CD4-positive, alpha-beta T cell treated with Interleukin-15 for 1 hour (primary cell): Measurements from ENCODE around the gene CCSER1.
"Not testable (repeated sequence)": the region's sequence is repeated elsewhere in the genome, so short reads cannot be mapped to it uniquely, and the experiment has no call there.

ENCODE experiments used
- DNase-seq: peaks from one replicate; pipeline ENCODE4 v3.0.0-alpha.2; 2020

The CCSER1 gene

DNA sequence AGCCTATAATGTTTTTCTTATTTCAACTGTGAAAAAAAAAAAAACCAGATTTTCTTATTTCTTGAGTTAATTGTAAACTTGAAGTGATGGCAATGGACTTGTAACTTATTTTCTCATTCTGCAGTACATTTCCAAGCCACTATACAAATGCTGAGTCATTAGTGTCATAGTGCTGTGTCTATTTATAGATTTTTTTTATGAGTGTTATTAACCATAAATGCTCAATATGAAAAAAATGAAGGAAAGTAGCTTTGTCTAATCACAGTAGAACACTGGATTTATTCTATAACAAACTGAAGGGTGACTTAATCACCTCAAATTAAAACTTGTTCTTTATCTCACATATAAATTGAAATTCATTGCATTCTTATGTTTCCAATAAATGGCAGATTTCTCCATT is 718.6 kb downstream of the CCSER1 start:
- DNase-seq = no peak

GRCh38 chr4:90852237-90852636 is 725.0 kb downstream of the CCSER1 start:
- DNase-seq = no peak

DNA sequence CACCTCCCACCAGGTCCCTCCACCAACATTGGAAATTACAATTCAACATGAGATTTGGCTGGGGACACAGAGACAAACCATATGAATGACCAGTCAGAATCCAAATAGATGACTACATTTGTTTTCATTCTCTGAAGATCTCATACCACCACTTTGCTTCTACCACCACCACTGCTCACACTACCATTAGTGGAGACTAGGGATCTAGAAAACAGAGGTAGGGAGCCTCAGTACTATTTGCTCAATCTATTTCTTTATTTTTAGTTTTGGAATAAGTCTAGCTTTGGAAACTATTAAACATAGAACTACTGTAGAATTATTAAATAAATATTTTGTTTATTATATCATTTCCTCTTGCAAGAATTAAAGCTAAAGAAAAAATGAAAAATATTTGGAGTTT is 727.9 kb downstream of the CCSER1 start:
- no peak for DNase-seq

- no peak for DNase-seq
These were observed 730.1 kb downstream of the CCSER1 start for GRCh38 chr4:90857081-90857820.

DNA sequence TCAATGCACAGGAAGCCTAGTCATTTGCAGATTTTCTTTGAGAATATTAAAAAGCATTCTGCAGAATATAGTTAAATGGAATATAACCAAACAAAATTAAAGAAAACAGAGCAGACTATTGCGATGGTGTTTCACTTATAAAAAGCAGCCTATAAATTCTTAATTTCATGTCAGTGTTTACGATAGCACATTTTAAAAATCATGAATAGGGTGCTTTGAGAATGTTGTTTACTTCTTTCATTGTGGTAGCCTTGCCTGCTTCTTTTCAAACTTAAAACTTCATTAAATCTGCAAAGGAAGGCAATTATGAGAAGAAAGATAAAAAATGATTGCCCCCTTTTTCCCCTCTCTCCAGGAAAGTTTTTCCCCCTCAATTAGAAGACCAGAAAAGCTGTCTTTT is 748.6 kb downstream of the CCSER1 start:
- no peak for DNase-seq

GRCh38 chr4:90876296-90876695 is 749.1 kb downstream of the CCSER1 start:
- no peak for DNase-seq

- DNase-seq = no peak
These were observed 756.3 kb downstream of the CCSER1 start for GRCh38 chr4:90883519-90883918.

DNA sequence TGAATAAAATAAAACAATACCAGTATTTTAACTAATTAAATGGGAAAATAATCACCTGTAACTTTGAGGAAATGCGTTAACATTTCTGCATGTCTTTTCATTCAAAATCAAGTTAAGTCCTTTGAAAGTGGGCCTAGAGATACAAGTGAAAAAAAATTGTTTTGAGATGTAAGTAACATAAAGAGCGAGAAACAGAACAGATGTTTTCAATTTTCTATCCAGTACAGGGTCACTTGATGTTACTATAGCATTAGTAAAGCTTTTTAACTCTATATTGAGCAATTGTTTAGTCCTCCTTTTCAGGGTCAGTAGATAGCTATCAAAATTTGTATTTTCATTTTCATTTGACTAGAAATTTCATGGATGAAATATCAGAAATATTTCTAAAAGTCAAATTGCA is 761.4 kb downstream of the CCSER1 start:
- no peak for DNase-seq

DNA sequence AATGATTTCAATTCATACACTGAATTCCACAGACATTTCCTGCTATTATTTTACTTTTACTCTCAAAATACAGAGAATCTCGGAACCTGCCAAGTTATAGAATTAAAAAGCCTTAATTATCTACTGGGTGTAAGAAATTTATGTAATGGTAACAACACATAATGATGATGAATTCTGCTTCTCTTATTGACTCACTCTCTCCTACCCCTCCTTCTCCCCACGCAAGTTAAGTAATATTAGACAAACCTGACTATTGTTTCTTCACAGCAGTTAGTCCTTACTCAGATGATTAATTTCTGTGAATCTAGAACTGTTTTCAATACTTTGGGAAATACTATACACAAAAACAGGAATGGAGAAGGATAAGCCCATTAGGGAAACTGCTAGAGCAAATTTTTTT is 762.0 kb downstream of the CCSER1 start:
- DNase-seq = no peak

- DNase-seq = not testable (repeated sequence)
These were observed 776.2 kb downstream of the CCSER1 start for GRCh38 chr4:90903413-90903812.

- no peak for DNase-seq
These were observed 776.8 kb downstream of the CCSER1 start for GRCh38 chr4:90904021-90904420.

GRCh38 chr4:90906239-90906638 is 779.0 kb downstream of the CCSER1 start:
- DNase-seq = no peak

DNA sequence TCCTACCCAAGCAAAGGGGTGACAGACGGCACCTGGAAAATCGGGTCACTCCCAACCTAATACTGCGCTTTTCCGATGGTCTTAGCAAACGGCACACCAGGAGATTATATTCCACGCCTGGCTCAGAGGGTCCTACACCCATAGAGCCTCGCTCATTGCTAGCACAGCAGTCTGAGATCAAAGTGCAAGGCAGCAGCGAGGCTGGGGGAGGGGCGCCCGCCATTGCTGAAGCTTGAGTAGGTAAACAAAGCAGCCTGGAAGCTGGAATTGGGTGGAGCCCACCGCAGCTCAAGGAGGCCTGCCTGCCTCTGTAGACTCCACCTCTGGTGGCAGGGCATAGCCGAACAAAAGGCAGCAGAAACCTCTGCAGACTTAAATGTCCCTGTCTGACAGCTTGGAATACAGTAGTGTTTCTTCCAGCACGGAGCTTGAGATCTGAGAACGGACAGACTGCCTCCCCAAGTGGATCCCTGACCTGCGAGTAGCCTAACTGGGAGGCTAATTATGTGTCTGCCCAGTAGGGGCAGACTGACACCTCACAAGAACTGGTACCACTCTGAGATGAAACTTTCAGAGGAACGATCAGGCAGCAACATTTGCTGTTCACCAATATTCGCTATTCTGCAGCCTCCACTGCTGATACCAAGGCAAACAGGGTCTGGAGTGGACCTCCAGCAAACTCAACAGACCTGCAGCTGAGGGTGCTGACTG is 784.7 kb downstream of the CCSER1 start:
- not testable (repeated sequence) for DNase-seq

- DNase-seq = no peak
These were observed 795.0 kb downstream of the CCSER1 start for GRCh38 chr4:90922174-90922573.

- no peak for DNase-seq
These were observed 799.8 kb downstream of the CCSER1 start for GRCh38 chr4:90926957-90927356.

DNA sequence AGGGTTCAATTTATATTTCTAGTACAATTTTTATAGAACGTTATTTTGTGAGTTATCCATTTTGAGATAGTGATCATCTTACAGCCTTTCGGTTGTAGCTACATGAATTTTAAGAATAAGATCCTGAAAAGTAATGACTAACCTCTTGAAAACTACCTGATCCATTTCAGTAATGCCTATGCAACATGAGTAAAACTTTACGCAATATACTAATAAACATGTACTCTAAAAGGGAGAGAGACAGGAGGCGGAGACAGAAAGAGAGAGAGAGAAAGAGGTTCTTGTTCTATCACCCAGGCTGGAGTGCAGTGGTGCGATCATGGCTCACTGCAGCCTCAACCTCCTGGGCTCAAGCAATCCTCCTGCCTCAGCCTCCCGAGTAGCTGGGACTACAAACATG is 816.1 kb downstream of the CCSER1 start:
- no peak for DNase-seq

- no peak for DNase-seq
These were observed 819.8 kb downstream of the CCSER1 start for GRCh38 chr4:90946945-90947344.

DNA sequence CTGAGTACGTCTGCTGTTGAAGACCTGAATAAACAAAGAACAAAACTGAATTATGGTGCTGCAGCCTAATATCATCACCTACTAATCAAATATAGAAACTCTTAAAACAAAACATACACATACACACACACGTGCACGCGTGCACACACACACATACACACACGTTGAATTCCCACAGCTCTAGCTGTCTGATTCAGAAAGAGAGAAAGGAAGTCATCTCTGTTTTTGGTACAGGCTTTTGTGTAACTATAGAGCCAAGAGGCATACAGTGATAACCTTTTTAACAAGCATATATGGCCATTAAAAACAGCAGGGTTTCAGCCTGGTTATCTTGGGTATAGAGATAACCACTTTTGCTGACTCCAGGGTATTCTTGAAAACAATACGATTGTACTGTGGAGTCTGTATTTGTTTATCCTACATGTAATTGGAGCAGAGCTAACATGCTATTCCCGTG is 823.2 kb downstream of the CCSER1 start:
- no peak for DNase-seq

DNA sequence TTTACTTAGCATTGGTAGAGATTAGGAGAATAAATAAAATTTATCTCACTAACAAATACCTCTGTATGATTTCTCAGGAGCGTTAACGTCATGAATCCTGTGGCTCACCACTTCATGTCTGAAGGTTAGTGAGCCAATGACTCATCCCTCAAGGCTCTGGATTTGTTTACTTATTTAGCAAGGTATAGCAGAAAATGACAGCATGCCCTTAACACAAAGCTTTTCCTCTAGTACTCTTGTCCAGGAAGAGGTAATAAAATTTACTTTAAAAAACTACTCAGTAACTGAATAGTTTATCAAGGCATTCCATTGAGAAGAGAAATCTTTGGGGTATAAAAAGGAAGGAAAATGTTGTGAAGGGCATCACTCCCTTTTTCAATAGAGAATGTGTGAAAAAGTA is 823.8 kb downstream of the CCSER1 start:
- no peak for DNase-seq

DNA sequence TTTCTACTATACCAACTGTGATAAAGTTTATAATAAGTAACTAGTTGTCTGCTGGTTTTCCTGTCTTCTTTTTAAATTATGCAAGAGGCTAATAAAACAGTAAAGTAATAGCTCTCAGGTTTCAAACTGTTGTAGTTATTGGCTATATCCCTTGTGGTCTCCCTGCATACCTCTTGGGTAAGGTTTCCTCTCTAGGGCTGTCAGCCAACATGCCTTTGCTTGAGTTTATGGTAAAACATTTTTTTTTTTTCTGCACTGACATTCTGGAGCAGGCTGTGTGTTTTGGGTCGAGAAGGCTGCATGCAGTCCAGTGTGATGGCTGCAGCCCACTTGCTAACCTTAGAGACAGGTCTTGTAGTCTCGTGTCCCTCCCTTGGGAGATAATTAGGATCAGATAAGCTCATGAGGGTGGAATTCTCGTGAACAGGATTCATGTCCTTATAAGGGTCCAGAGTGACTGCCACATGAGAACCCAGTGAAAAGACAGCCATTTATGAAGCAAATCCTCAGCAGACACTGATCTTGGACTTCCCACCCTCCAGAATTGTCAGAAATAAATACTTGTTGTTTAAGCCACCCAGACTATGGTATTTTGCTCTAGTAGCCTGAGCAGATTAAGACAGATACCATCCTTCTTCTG is 831.2 kb downstream of the CCSER1 start:
- DNase-seq = no peak

GRCh38 chr4:90960433-90960832 is 833.2 kb downstream of the CCSER1 start:
- no peak for DNase-seq

DNA sequence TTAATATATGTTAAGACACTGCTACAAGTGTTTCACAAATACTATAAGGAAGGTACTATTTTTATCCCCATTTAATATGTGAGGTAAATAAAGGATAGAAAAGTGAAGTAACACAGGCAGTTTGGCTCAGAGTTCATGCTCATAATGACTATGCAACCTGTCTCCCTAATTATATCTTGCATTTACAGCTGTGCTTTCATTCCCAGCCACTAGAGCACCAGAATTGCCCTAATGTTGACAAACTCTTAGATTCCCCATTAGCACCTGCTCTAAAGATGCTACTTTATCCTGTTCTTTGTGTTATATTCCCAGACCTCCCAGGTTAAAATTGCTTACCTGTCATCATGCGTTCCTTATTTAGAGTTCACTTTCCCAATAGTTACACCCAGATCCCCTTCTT is 833.6 kb downstream of the CCSER1 start:
- DNase-seq = no peak

- no peak for DNase-seq
These were observed 842.8 kb downstream of the CCSER1 start for GRCh38 chr4:90970021-90970420.

- no peak for DNase-seq
These were observed 850.5 kb downstream of the CCSER1 start for GRCh38 chr4:90977726-90978125.
